Fibroblast of villous mesenchyme (primary cell): Measurements from ENCODE around the gene COA8. TPM values are rescaled to one million over a fixed set of nuclear protein-coding genes. Genes with fewer than 3 reads are reported as not detected.

Experiments
- DNase-seq: peaks from one replicate; pipeline ENCODE4 v3.0.0-alpha.2; 2010; ENCODE audit warnings: low read depth
- H3K4me3 ChIP-seq: 2 replicates; pipeline ENCODE4 v1.5.1; 2011; ENCODE audit warnings: low read depth, mild to moderate bottlenecking, low read length
- CTCF ChIP-seq: IDR thresholded peaks from 2 replicates; pipeline ENCODE4 v1.5.1; 2012; ENCODE audit warnings: low read depth, mild to moderate bottlenecking, low read length; ENCODE audit not compliant: insufficient read depth
- total RNA-seq: library from RNA; depleted of rRNA; stranded (reverse); fragments of >200 nt; gene quantifications from 2 replicates; pipeline ENCODE4 v1.2.3, GENCODE V29; 2012

COA8 gene
- total RNA-seq, 1 donor: 32.0 TPM

DNA sequence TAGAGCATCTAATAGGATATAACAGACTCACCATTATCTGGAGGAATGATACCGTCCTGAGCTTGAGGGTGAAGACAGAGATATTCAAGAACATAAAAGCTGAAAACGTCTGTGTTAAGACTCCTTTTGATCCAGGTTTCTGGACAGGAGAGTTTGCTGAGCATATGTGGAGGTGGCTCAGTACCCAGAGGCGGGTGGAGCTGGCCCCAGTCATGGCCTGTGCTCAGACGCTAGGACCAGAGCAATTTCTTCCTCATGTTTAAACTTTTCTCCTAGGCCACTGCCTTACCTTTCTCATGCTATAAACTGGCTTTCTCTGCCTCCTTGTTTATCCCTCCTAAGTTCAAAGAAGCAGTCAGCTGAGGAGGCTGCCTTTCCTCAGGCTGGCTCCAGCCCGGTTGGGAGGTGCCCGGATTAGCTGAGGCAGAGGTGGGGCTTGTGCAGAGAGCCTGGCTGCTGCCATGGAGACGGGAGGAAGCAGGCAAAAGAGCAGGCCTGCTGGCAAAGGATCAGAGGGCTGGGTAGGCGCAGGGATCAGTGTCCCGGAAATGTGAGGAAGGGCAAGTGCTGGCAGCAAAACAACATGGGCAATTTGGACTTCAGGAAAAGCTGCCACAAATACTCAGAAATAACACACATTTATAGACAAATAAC, 13.7 kb downstream of the COA8 start:
- peak; percentile 97 for DNase-seq

DNA sequence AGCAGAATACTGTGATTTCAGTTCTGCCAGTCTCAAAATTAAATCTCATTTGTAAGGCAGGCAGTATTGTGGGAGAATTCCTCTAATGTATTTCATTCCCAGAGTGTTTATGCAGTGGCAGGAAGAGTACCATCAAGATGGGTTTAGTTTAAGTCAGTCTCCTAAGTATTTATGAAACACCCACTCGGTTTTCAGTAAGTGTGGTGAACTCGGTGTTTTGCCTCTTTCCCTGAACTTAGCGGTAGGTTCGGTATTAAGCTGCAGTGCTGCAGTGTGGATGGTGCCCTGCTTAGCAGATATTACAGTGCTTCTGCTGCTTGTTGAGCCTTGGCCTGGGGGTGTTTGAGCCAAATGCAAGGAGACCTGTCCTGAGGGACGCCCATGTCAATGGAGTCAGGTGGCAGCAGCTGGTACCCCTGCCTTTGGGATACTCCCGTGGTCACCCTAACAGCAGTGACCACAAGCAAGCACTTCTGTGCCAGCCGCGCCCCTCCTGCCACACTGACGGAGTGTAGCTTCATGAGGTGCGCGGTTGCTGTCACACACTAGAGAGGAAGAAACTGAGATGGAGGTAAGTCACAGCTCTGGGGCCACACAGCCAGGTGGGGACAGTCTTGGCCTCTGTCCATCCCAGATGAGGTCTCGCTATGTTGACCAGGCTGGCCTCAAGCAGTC, 15.8 kb downstream of the COA8 start:
- DNase-seq: no peak
- H3K4me3 ChIP-seq: no peak overlapping the region
- TF ChIP-seq CTCF: no peak

More for the DNA sequence above, 13.7 kb downstream of the COA8 start:
- H3K4me3 ChIP-seq: no peak overlapping the region
- TF ChIP-seq CTCF: no peak

- TF ChIP-seq CTCF: no peak
- DNase-seq: no peak
Observed at GRCh38 chr14:103581206-103581605, 18.4 kb downstream of the COA8 start.

GRCh38 chr14:103581954-103582703, 19.4 kb downstream of the COA8 start:
- TF ChIP-seq CTCF: no peak
- H3K4me3 ChIP-seq: no peak overlapping the region
- no peak for DNase-seq

More at GRCh38 chr14:103581206-103581605, 18.4 kb downstream of the COA8 start:
- H3K4me3 ChIP-seq: no peak overlapping the region

GRCh38 chr14:103584326-103584915, 21.7 kb downstream of the COA8 start:
- DNase-seq: no peak
- H3K4me3 ChIP-seq: no peak overlapping the region
- no peak for TF ChIP-seq CTCF

GRCh38 chr14:103593577-103593976, 30.8 kb downstream of the COA8 start:
- no peak for TF ChIP-seq CTCF
- no peak for DNase-seq
- no peak overlapping the region for H3K4me3 ChIP-seq
